ENCODE data around the gene APBA2. TPM values are rescaled to one million over a fixed set of nuclear protein-coding genes. Genes with fewer than 3 reads are reported as not detected.
"Not testable (repeated sequence)": the region's sequence is repeated elsewhere in the genome, so short reads cannot be mapped to it uniquely, and the experiment has no call there.

The APBA2 gene
- total RNA-seq, 1 donor from 2014 or later = 3.8 TPM

DNA sequence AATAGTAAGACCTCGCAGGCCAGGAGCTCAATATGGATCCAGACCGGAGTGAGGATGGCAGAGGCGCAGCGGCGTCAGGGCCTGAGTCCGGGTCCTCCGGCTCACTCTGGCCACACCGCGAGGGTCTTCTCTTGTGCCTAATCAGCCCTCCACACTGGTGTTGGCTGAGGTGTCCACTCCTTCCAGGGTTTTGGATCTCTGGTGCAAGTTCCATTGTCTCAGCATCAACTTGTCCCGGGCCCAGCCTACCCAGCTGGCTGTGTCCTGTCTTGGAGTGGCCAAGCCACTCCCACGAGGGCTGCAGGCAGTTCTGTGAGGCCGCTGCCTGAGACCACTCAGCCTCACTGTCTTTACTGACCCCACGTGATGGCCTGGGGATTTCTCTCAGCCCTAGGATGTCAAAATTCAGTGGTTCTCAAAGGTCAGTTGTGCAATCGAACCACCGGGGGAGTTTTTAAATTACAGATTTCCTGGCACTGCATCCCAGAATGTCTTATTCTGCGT is 24.7 kb upstream of the APBA2 start:
- Histone ChIP-seq H3K36me3 (no peaks in the 10 kb centered on the region), H3K4me3 (no peak overlapping the region), H3K27me3 (ENCODE audit: low read depth) (no peaks in the 10 kb centered on the region), H3K9me3 (no peaks in the 10 kb centered on the region), H3K4me1 (no peaks in the 10 kb centered on the region), H3K27ac (no peak overlapping the region)
- ATAC-seq = peak; percentile 75 to 87
- no peak for DNase-seq
- TF ChIP-seq, protein P1, sequence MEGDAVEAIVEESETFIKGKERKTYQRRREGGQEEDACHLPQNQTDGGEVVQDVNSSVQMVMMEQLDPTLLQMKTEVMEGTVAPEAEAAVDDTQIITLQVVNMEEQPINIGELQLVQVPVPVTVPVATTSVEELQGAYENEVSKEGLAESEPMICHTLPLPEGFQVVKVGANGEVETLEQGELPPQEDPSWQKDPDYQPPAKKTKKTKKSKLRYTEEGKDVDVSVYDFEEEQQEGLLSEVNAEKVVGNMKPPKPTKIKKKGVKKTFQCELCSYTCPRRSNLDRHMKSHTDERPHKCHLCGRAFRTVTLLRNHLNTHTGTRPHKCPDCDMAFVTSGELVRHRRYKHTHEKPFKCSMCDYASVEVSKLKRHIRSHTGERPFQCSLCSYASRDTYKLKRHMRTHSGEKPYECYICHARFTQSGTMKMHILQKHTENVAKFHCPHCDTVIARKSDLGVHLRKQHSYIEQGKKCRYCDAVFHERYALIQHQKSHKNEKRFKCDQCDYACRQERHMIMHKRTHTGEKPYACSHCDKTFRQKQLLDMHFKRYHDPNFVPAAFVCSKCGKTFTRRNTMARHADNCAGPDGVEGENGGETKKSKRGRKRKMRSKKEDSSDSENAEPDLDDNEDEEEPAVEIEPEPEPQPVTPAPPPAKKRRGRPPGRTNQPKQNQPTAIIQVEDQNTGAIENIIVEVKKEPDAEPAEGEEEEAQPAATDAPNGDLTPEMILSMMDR (IDR thresholded peaks at IDR 0.05) = no peak
- intact Hi-C loops (cut with DNase I) = no loop called here

DNA sequence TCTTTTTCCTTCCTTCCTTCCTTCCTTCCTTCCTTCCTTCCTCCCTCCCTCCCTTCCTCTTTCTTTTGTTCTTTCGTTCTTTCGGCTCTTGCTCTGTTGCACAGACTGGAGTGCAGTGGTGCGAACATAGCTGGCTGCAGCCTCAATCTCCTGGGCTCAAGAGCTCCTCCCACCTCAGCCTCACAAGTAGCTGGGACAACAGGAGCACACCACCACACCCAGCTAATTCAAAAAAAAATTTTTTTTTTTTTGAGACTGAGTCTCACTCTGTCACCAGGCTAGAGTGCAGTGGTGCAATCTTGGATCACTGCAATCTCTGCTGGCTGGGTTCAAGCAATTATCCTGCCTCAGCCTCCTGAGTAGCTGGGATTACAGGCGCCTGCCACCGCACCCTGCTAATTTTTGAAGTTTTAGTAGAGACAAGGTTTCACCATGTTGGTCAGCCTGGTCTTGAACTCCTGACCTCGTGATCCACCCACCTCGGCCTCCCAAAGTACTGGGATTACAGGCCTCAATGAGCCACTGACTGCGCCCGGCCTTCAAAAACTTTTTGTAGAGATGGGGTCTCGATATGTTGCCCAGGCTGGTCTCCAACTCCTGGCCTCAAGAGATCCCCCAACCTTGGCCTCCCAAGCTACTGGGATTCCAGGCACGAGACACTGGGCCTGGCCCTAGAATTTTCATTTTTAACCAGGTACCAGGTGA is 24.0 kb upstream of the APBA2 start:
- H3K9me3 ChIP-seq; DNase-seq; intact Hi-C loops (cut with DNase I); H3K36me3 ChIP-seq; H3K4me1 ChIP-seq; H3K27ac ChIP-seq; H3K4me3 ChIP-seq; H3K27me3 ChIP-seq (ENCODE audit: low read depth): not testable (repeated sequence)
- peak in 1 of 2 donors; percentile 14 for ATAC-seq

DNA sequence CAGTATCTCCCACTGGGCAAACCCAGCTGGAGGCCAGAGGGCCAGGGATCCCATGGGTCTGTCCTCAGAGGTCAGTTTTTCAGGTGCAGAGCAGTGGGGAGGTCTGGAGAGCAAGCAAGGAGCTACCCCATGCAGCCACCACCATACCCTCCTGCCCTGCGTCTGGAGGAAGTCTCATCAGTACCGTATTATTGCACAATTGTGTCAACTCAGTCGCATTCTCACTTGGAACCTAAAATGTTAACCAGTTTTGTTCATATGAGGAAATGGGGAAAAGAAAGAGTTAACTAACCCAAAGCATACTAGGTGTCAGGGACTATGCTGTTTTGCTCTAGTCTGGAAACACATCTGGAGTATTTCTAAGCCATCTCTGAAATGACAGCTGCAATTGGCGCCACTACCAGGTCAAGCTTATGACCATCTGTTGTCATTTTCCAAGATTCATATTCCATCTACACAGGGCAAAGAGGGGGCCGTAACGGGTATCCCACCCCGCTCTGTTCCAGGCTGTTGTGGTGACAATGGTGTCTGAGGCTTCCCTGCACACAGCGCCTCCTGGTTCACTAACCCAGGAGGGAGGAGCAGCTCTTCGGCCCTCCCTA is 16.9 kb upstream of the APBA2 start:
- TF ChIP-seq, protein P1 (IDR thresholded peaks at IDR 0.05) = no peak
- Histone ChIP-seq H3K36me3 (no peaks in the 10 kb centered on the region), H3K4me3 (no peak overlapping the region), H3K27me3 (ENCODE audit: low read depth) (no peaks in the 10 kb centered on the region), H3K9me3 (no peaks in the 10 kb centered on the region), H3K27ac (no peak overlapping the region), H3K4me1 (no peaks in the 10 kb centered on the region)
- ATAC-seq (no peak), DNase-seq (no peak)
- intact Hi-C loops (cut with DNase I) = no loop called here

DNA sequence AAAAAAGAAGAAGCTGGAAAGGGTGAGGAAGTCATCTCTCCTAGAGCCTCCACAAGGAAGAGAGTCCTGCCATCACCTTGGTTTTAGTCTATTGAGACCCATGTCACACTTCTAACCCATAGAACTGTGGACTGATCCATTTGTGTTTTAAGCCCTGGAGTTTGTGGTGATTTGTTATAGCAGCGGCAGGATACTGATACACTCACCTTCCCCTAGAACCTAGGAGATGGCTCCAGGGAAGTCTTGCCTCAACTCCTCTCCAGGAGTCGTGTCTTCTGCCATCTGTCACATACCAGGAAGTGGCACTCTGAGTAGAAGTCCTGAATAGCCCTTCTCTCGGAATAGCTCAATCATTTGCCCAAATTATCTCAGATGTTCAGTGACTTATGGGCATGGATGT is 14.6 kb upstream of the APBA2 start:
- no peaks in the 10 kb centered on the region for H3K4me1 ChIP-seq

DNA sequence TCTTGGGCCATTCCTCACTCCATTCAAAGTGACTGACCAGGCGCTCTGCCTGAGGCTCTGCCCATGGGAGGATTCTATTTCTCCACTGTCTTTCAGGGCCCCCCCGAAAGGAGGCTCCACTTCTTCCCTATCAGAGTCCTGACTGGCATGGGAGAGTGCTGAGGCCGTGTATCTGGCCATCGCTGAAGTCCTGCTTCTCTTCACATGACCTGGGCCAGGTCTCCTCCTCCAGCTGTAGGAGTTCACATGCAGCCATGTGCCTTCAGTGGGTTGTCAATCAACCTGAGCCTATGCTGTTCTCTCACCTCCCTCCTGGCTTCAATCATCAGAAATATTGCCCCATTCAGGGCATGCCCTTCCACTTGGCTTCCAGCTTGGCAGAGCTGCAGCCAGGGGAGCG is 12.8 kb upstream of the APBA2 start:
- Histone ChIP-seq H3K36me3 (no peaks in the 10 kb centered on the region), H3K27me3 (ENCODE audit: low read depth) (no peaks in the 10 kb centered on the region), H3K4me3 (no peak overlapping the region), H3K27ac (no peak overlapping the region), H3K9me3 (no peaks in the 10 kb centered on the region), H3K4me1 (no peaks in the 10 kb centered on the region)
- intact Hi-C loops (cut with DNase I) = no loop called here
- ATAC-seq (no peak), DNase-seq (no peak)
- TF ChIP-seq, protein P1 (IDR thresholded peaks at IDR 0.05) = no peak

More for the DNA sequence above, 14.6 kb upstream of the APBA2 start:
- Histone ChIP-seq H3K27me3 (ENCODE audit: low read depth) (no peaks in the 10 kb centered on the region), H3K36me3 (no peaks in the 10 kb centered on the region), H3K27ac (no peak overlapping the region), H3K9me3 (no peaks in the 10 kb centered on the region), H3K4me3 (no peak overlapping the region)
- DNase-seq = no peak
- no peak for ATAC-seq
- TF ChIP-seq, protein P1 (IDR thresholded peaks at IDR 0.05) = no peak
- intact Hi-C loops (cut with DNase I) = no loop called here

DNA sequence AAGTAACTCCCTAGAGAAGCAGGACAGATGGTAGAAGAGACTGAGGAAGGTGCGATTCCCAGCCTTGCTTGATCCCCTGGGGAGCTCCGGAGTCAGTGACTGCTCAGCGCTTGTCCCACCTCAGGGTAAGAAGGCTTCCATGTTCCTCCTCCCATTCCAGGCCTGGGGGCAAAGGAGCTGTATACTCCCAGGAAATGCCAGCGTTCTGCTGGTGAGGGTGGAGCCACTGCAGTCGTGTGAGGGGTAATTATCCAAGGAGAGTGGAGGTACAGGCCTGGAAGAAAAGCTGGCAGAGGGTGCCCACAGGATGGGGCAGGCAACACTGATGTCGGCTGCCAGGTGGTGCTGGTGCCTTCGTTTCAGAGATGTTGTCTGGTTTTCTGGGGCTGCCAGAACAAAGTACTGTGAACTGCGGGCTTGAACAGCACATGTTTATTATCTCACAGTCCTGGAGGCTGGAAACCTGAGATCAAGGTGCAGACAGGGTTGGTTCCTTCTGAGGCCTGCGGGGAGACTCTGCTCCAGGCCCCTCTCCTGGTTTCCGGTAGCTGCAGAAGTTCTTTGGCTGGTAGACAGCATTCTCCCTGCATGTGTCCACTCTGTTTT is 12.1 kb upstream of the APBA2 start:
- Histone ChIP-seq H3K36me3 (no peaks in the 10 kb centered on the region), H3K4me1 (no peaks in the 10 kb centered on the region), H3K9me3 (no peaks in the 10 kb centered on the region), H3K27me3 (ENCODE audit: low read depth) (no peaks in the 10 kb centered on the region), H3K27ac (no peak overlapping the region), H3K4me3 (no peak overlapping the region)
- TF ChIP-seq, protein P1 (IDR thresholded peaks at IDR 0.05) = no peak
- no peak for DNase-seq
- intact Hi-C loops (cut with DNase I) = no loop called here
- no peak for ATAC-seq

Measured in lower lobe of right lung (tissue), 2 donors.